Cortex of kidney (tissue), 1 donor: ENCODE measurements around the gene SLC17A2.

ENCODE experiments used
- DNase-seq: peaks from one replicate; lab custom pipeline; 2025; lab: John Stamatoyannopoulos, UW

SLC17A2 gene

DNA sequence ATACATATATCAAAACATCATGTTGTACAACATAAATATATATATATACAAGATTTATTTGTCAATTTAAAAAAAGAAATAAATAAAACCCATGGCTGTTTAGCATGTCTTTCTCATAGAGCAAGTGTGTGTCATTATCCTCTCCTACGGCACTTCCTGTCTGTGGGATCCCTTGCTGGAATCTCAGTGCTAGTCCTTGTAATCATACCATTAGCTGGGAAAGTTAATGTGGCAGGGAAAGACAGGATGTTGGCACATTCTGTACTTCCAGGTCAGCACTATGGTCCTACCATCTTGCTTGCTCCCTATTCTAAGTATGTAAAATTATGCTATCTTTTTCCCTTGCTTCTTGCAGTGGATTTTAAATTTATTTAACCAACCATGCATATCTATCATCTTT, 47.0 kb downstream of the SLC17A2 start:
- no peak for DNase-seq

DNA sequence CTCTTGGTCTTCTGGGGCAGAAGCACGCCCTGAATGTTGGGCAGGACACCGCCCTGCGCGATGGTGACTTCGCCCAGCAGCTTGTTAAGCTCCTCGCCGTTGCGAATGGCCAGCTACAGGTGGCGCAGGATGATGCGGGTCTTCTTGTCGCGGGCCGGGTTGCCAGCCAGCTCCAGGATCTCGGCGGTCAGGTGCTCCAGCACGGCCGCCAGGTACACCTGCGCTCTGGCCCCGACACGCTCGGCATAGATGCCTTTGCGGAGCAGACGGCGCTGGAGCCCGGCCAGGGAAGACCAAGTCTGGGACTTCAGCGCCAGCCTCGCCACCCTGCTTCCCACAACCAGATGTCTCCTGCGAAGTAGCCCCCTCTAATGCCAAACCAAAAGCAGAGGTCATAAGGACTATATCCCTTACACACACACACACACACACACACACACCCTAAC, 48.4 kb downstream of the SLC17A2 start:
- no peak for DNase-seq

- DNase-seq = no peak
Observed at GRCh38 chr6:25880601-25881000, 49.9 kb downstream of the SLC17A2 start.

DNA sequence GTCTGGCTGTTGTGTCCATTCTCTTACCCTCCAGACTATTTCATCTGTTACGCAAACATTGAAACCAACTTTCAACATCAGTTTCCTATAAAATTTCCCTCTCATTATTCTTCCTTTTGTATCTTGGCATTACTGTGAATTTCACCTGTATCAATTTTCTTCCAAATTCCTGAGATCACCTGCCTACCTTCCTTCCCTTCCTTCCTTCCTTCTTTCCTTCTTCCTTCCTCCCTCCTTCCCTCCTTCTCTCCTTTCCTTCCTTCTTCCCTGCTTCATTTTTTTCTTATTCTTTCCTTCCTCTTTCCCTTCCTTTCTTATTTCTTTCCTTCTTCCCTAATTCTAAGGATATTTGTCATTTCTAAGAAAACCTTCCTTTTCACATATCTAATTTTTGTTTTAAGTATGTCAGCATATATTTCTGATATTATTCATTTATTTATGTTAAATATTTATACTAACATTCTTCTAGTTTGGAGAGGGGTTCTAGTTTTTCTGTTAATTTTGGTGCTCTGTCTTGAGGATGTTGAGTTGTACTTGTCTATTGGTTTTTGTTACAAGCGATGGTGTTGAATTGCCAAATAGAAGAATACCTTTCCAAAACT, 51.7 kb downstream of the SLC17A2 start:
- no peak for DNase-seq

DNA sequence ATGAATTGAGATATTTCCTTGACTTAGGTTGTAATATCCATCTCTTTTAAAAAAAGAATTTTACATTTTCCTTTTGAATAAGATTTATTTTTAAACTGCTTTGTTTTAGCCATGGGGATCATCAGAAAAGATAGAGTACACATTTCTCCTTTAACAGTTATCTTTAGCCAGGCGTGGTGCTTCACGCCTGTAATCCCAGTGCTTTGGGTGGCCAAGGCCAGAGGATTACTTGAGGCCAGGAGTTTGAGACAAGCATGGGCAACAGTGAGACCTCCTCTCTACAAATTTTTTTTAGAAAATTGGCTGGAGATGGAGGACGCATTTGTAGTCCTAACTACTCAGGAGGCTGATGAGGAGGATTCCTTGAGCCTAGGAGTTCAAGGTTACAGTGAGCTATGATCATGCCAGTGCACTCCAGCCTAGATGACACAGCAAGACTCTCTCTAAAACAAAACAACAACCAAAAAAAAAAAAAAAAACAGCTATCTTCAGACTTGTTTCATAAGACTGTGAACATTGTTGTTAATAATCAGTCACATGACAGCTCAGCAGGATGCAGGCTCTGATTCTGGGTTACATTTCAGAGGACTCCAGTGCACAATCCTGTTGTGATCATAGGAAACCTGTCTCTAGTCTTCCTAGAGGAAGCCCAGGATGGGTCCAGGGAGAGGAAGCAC, 54.4 kb downstream of the SLC17A2 start:
- DNase-seq = no peak

GRCh38 chr6:25875563-25875905, 55.0 kb downstream of the SLC17A2 start:
- no peak for DNase-seq

- no peak for DNase-seq
Observed at GRCh38 chr6:25874822-25875562, 55.5 kb downstream of the SLC17A2 start.

DNA sequence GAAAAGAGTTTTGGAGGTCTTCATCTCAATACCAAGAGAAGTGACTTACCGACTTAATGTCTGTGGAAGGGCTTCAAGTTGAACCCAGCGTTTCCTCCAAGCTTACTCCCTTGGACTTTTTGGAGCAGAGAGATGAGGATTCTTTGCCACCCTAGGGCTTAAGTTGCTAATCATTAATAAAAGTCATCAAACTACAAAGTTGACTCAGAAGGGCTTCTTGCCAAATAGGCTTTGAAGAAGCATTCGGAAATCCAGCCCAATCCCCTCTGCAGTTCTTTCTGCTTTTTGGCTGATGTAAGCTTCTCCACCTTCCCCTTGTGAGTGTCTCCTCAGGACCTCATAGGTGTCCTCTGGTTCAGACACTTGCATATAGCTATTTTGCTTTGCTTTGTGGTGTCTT, 56.4 kb downstream of the SLC17A2 start, which contains the start of gene SLC17A3:
Gene SLC17A3, minus strand, starts transcription at position 126 of the 400 bp plus-strand sequence. CDS start 5,856 bp downstream, outside the sequence.
- no peak for DNase-seq

- DNase-seq = no peak
Observed at GRCh38 chr6:25872814-25873213, 57.7 kb downstream of the SLC17A2 start.

- no peak for DNase-seq
Observed at GRCh38 chr6:25869840-25870239, 60.7 kb downstream of the SLC17A2 start.

- DNase-seq = no peak
Observed at GRCh38 chr6:25868436-25869183, 61.9 kb downstream of the SLC17A2 start.

- DNase-seq = no peak
Observed at GRCh38 chr6:25866011-25866410, 64.5 kb downstream of the SLC17A2 start.

GRCh38 chr6:25863360-25863759, 67.1 kb downstream of the SLC17A2 start:
- DNase-seq = no peak
